ENCODE data around the gene ACOX3.

Gene ACOX3

GRCh38 chr4:8369426-8370105 lies 71.0 kb downstream of the ACOX3 start:
- TF ChIP-seq CTCF (IDR thresholded peaks at IDR 0.05; ENCODE audit: borderline replicate concordance, insufficient read depth, low read depth, low read length), result no peak
- H3K4me3 ChIP-seq (ENCODE audit: low read depth, low read length), result no peak overlapping the region

GRCh38 chr4:8368998-8369397 lies 71.5 kb downstream of the ACOX3 start:
- no peak overlapping the region for H3K4me3 ChIP-seq (ENCODE audit: low read depth, low read length)
- no peak for TF ChIP-seq CTCF (IDR thresholded peaks at IDR 0.05; ENCODE audit: borderline replicate concordance, insufficient read depth, low read depth, low read length)

- no peak for TF ChIP-seq CTCF (IDR thresholded peaks at IDR 0.05; ENCODE audit: borderline replicate concordance, insufficient read depth, low read depth, low read length)
- H3K4me3 ChIP-seq (ENCODE audit: low read depth, low read length), result no peak overlapping the region
Measured at GRCh38 chr4:8368061-8368481, 72.5 kb downstream of the ACOX3 start.

GRCh38 chr4:8366601-8367000 lies 73.9 kb downstream of the ACOX3 start:
- no peak for TF ChIP-seq CTCF (IDR thresholded peaks at IDR 0.05; ENCODE audit: borderline replicate concordance, insufficient read depth, low read depth, low read length)

GRCh38 chr4:8365951-8366350 lies 74.6 kb downstream of the ACOX3 start:
- no peak overlapping the region for H3K4me3 ChIP-seq (ENCODE audit: low read depth, low read length)
- TF ChIP-seq CTCF (IDR thresholded peaks at IDR 0.05; ENCODE audit: borderline replicate concordance, insufficient read depth, low read depth, low read length), result no peak

More at GRCh38 chr4:8366601-8367000, 73.9 kb downstream of the ACOX3 start:
- H3K4me3 ChIP-seq (ENCODE audit: low read depth, low read length), result no peak overlapping the region

GRCh38 chr4:8365353-8365752 lies 75.2 kb downstream of the ACOX3 start:
- no peak overlapping the region for H3K4me3 ChIP-seq (ENCODE audit: low read depth, low read length)
- no peak for TF ChIP-seq CTCF (IDR thresholded peaks at IDR 0.05; ENCODE audit: borderline replicate concordance, insufficient read depth, low read depth, low read length)

- TF ChIP-seq CTCF (IDR thresholded peaks at IDR 0.05; ENCODE audit: borderline replicate concordance, insufficient read depth, low read depth, low read length), result no peak
- no peak overlapping the region for H3K4me3 ChIP-seq (ENCODE audit: low read depth, low read length)
Measured at GRCh38 chr4:8364848-8365350, 75.6 kb downstream of the ACOX3 start.
